ENCODE data around the gene SPOUT1. TPM values are rescaled to one million over a fixed set of nuclear protein-coding genes. Genes with fewer than 3 reads are reported as not detected.

SPOUT1 gene
- total RNA-seq, 1 experiment from 2014 or later: 35.8 TPM

GRCh38 chr9:128808543-128808942 lies 21.1 kb downstream of the SPOUT1 start:
- Mint-ChIP-seq H3K4me1 (ENCODE audit: low read depth, unreplicated experiment) (no peaks in the 10 kb centered on the region), H3K27ac (ENCODE audit: unreplicated experiment) (no peak overlapping the region), H3K9me3 (ENCODE audit: low read depth, unreplicated experiment) (no peaks in the 10 kb centered on the region), H3K27me3 (ENCODE audit: unreplicated experiment) (no peaks in the 10 kb centered on the region), H3K36me3 (ENCODE audit: insufficient read depth, unreplicated experiment) (peaks cover 14% of the 10 kb centered on the region), H3K4me3 (ENCODE audit: low read depth, unreplicated experiment) (no peak overlapping the region)
- intact Hi-C loops (cut with micrococcal nuclease; ENCODE audit: unreplicated experiment): no loop called here
- BruUV-seq (replicated peaks): no TSS peak
- CTCF ChIA-PET: no interaction called here
- no peak for DNase-seq
- TF ChIP-seq CTCF (IDR thresholded peaks at IDR 0.05; ENCODE audit: unreplicated experiment): no peak

GRCh38 chr9:128807827-128808226 lies 21.8 kb downstream of the SPOUT1 start:
- Mint-ChIP-seq H3K4me3 (ENCODE audit: low read depth, unreplicated experiment) (no peak overlapping the region), H3K36me3 (ENCODE audit: insufficient read depth, unreplicated experiment) (peaks cover 21% of the 10 kb centered on the region), H3K9me3 (ENCODE audit: low read depth, unreplicated experiment) (no peaks in the 10 kb centered on the region), H3K27me3 (ENCODE audit: unreplicated experiment) (no peaks in the 10 kb centered on the region), H3K27ac (ENCODE audit: unreplicated experiment) (no peak overlapping the region), H3K4me1 (ENCODE audit: low read depth, unreplicated experiment) (no peaks in the 10 kb centered on the region)
- TF ChIP-seq CTCF (IDR thresholded peaks at IDR 0.05; ENCODE audit: unreplicated experiment): no peak
- DNase-seq: no peak
- CTCF ChIA-PET: no interaction called here
- intact Hi-C loops (cut with micrococcal nuclease; ENCODE audit: unreplicated experiment): no loop called here
- BruUV-seq (replicated peaks): no TSS peak

GRCh38 chr9:128805661-128806060 lies 23.9 kb downstream of the SPOUT1 start:
- DNase-seq: no peak
- no TSS peak for BruUV-seq (replicated peaks)
- CTCF ChIA-PET: no interaction called here
- Mint-ChIP-seq H3K4me3 (ENCODE audit: low read depth, unreplicated experiment) (no peak overlapping the region), H3K27me3 (ENCODE audit: unreplicated experiment) (no peaks in the 10 kb centered on the region), H3K4me1 (ENCODE audit: low read depth, unreplicated experiment) (no peaks in the 10 kb centered on the region), H3K27ac (ENCODE audit: unreplicated experiment) (no peak overlapping the region), H3K9me3 (ENCODE audit: low read depth, unreplicated experiment) (no peaks in the 10 kb centered on the region), H3K36me3 (ENCODE audit: insufficient read depth, unreplicated experiment) (peaks cover 20% of the 10 kb centered on the region)
- no peak for TF ChIP-seq CTCF (IDR thresholded peaks at IDR 0.05; ENCODE audit: unreplicated experiment)
- intact Hi-C loops (cut with micrococcal nuclease; ENCODE audit: unreplicated experiment): no loop called here

GRCh38 chr9:128802482-128802881 lies 27.1 kb downstream of the SPOUT1 start:
- intact Hi-C loops (cut with micrococcal nuclease; ENCODE audit: unreplicated experiment): no loop called here
- CTCF ChIA-PET: no interaction called here
- no peaks in the 10 kb centered on the region for H3K27me3 Mint-ChIP-seq (ENCODE audit: unreplicated experiment)

More at GRCh38 chr9:128802482-128802881, 27.1 kb downstream of the SPOUT1 start:
- no peak overlapping the region for H3K27ac Mint-ChIP-seq (ENCODE audit: unreplicated experiment)
- no TSS peak for BruUV-seq (replicated peaks)
- no peaks in the 10 kb centered on the region for H3K9me3 Mint-ChIP-seq (ENCODE audit: low read depth, unreplicated experiment)
- H3K36me3 Mint-ChIP-seq (ENCODE audit: insufficient read depth, unreplicated experiment): peaks cover 20% of the 10 kb centered on the region
- TF ChIP-seq CTCF (IDR thresholded peaks at IDR 0.05; ENCODE audit: unreplicated experiment): no peak
- no peak overlapping the region for H3K4me3 Mint-ChIP-seq (ENCODE audit: low read depth, unreplicated experiment)
- no peak for DNase-seq
- H3K4me1 Mint-ChIP-seq (ENCODE audit: low read depth, unreplicated experiment): no peaks in the 10 kb centered on the region

Measured in Calu3 (cell line).